ENCODE results near the gene SLC22A23.

DNA sequence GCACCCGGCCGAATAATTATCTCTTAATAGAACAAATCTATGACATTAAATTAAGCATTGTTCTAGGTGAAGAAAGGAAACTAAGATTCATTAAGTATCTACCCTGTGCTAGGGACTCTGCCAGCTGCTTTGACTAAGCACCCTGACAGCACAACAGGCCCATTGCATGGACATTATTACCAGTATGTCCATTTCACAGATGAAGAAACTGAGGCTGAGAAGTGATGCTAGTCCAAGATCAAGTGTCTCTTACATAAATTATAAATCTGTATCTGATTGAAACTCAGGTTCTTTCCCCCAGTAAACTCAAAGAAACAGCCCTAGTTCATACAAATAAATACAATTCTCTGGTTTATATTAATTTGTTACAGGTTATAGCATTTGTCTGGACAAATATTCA, 31.3 kb downstream of the SLC22A23 start:
- no peak for TF ChIP-seq CREB1 (IDR thresholded peaks at IDR 0.05; ENCODE audit: low read depth)
- no peak for TF ChIP-seq CEBPB (IDR thresholded peaks at IDR 0.05)
- TF ChIP-seq, protein P1, sequence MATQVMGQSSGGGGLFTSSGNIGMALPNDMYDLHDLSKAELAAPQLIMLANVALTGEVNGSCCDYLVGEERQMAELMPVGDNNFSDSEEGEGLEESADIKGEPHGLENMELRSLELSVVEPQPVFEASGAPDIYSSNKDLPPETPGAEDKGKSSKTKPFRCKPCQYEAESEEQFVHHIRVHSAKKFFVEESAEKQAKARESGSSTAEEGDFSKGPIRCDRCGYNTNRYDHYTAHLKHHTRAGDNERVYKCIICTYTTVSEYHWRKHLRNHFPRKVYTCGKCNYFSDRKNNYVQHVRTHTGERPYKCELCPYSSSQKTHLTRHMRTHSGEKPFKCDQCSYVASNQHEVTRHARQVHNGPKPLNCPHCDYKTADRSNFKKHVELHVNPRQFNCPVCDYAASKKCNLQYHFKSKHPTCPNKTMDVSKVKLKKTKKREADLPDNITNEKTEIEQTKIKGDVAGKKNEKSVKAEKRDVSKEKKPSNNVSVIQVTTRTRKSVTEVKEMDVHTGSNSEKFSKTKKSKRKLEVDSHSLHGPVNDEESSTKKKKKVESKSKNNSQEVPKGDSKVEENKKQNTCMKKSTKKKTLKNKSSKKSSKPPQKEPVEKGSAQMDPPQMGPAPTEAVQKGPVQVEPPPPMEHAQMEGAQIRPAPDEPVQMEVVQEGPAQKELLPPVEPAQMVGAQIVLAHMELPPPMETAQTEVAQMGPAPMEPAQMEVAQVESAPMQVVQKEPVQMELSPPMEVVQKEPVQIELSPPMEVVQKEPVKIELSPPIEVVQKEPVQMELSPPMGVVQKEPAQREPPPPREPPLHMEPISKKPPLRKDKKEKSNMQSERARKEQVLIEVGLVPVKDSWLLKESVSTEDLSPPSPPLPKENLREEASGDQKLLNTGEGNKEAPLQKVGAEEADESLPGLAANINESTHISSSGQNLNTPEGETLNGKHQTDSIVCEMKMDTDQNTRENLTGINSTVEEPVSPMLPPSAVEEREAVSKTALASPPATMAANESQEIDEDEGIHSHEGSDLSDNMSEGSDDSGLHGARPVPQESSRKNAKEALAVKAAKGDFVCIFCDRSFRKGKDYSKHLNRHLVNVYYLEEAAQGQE (IDR thresholded peaks at IDR 0.05; ENCODE audit: low read depth), result no peak
- no peak for TF ChIP-seq EP300 (IDR thresholded peaks at IDR 0.05; ENCODE audit: borderline replicate concordance)
- TF ChIP-seq RAD21 (IDR thresholded peaks at IDR 0.05; ENCODE audit: low read depth), result no peak
- TF ChIP-seq ZBTB7A (IDR thresholded peaks at IDR 0.05; ENCODE audit: low read depth), result no peak
- no peak for TF ChIP-seq TEAD4 (IDR thresholded peaks at IDR 0.05)
- no peak for TF ChIP-seq TAF1 (IDR thresholded peaks at IDR 0.05; ENCODE audit: low read depth)
- TF ChIP-seq, protein P2, sequence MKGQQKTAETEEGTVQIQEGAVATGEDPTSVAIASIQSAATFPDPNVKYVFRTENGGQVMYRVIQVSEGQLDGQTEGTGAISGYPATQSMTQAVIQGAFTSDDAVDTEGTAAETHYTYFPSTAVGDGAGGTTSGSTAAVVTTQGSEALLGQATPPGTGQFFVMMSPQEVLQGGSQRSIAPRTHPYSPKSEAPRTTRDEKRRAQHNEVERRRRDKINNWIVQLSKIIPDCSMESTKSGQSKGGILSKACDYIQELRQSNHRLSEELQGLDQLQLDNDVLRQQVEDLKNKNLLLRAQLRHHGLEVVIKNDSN (IDR thresholded peaks at IDR 0.05), result no peak
- TF ChIP-seq, protein P3, sequence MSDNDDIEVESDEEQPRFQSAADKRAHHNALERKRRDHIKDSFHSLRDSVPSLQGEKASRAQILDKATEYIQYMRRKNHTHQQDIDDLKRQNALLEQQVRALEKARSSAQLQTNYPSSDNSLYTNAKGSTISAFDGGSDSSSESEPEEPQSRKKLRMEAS (IDR thresholded peaks at IDR 0.05), result no peak
- no peak for TF ChIP-seq EGR1 (IDR thresholded peaks at IDR 0.05)
- TF ChIP-seq TCF12 (IDR thresholded peaks at IDR 0.05; ENCODE audit: low read depth), result no peak
